Measurements from ENCODE around the gene MTCL3.
"Not testable (repeated sequence)": the region's sequence is repeated elsewhere in the genome, so short reads cannot be mapped to it uniquely, and the experiment has no call there.

The MTCL3 gene

DNA sequence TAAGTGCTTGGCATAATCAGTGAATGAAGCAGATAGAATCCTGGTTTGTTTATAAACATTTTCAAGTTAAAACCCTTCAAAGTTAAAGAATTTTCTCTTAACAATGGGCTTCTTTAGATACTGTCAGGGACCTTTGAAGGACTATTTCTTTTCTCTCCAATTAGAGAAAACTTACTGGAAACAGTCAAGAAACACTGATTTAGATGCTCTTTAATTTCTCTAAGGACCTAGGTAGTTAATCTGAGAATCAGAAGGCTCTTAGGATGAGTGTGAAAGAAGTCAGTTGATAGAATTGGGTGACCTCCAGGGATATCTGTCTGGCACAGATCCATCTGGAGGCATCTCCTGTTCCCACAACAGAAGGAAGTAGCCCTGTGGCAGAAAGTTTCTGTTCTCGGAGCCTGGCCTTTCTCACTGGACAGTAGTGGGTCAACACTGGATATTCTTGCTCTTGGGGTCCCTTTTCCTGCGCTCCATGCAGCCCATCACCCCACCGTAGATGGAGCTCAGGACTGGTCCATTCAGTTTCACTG lies 82.5 kb downstream of the MTCL3 start:
- DNase-seq (ENCODE audit: extremely low read depth in 1 of 2, low read depth in 1 of 2), result no peak

DNA sequence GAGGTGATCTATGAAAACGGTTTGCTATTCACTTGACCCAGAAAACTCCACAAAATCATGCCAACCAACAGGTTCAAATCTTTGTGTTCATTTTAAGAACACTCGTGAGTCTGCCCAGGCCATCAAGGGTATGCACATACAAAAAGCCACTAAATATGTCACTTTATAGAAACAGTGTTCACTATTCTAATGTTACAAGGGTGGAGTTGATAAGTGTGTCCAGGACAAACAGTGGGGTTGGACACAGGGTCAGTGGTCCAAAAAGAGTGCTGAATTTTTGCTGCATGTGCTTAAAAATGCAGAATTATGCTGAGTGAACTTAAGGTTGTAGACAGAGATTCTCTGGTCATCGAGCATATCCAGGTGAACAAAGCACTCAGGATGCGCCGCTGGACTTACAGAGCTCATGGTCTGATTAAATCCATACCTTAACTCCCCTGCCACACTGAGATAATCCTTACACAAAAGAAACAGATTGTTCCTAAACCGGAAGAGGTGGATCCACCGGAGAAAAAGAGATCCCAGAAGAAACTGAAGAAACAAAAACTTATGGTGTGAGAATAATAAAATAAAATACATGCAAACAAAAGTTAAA lies 83.4 kb downstream of the MTCL3 start:
- no peak for DNase-seq (ENCODE audit: extremely low read depth in 1 of 2, low read depth in 1 of 2)

GRCh38 chr6:127434651-127435050 lies 84.5 kb downstream of the MTCL3 start:
- DNase-seq (ENCODE audit: extremely low read depth in 1 of 2, low read depth in 1 of 2), result no peak

- DNase-seq (ENCODE audit: extremely low read depth in 1 of 2, low read depth in 1 of 2), result not testable (repeated sequence)
These were observed 90.6 kb downstream of the MTCL3 start for GRCh38 chr6:127428562-127428961.

- DNase-seq (ENCODE audit: extremely low read depth in 1 of 2, low read depth in 1 of 2), result no peak
These were observed 95.2 kb downstream of the MTCL3 start for GRCh38 chr6:127423921-127424320.

Measured in stimulated activated CD8-positive, alpha-beta memory T cell treated with anti-CD3 and anti-CD28 coated beads, Interleukin-7, amount 100 ng/mL, for 48 hours (primary cell).